ENCODE results near the gene PCOLCE2. TPM values are rescaled to one million over a fixed set of nuclear protein-coding genes. Genes with fewer than 3 reads are reported as not detected.

Gene PCOLCE2
- total and polyA plus RNA-seq, 12 donors = 1.4 to 18.2 (median 4.3) TPM

- Histone ChIP-seq H3K36me3 (replicated peaks in 1 of 2) (no peaks in the 10 kb centered on the region), H3K4me3 (no peak overlapping the region), H3K27me3 (peaks cover 6% of the 10 kb centered on the region), H3K27ac (no peak overlapping the region), H3K9me3 (replicated peaks in 1 of 3) (no peaks in the 10 kb centered on the region), H3K4me1 (replicated peaks in 1 of 2) (no peaks in the 10 kb centered on the region)
- intact Hi-C loops (cut with DNase I) = no loop called here
- no peak for DNase-seq
- TF ChIP-seq CTCF (IDR thresholded peaks at IDR 0.05) = no peak
- TF ChIP-seq POLR2A (IDR thresholded peaks at IDR 0.05) = no peak
- 78 to 91% (median 89%) methylated on average over 6 of the region's 6 CpGs for WGBS, 4 donors
Observed at GRCh38 chr3:142815803-142816202, 73.1 kb downstream of the PCOLCE2 start.

GRCh38 chr3:142809259-142809658 lies 79.6 kb downstream of the PCOLCE2 start:
- DNase-seq = no peak
- no peaks in the 10 kb centered on the region for H3K27me3 ChIP-seq
- H3K27ac ChIP-seq = no peak overlapping the region
- no peak for TF ChIP-seq POLR2A (IDR thresholded peaks at IDR 0.05)
- TF ChIP-seq CTCF (IDR thresholded peaks at IDR 0.05) = no peak
- H3K4me1 ChIP-seq (replicated peaks in 1 of 2) = no peaks in the 10 kb centered on the region
- intact Hi-C loops (cut with DNase I) = no loop called here
- H3K9me3 ChIP-seq (replicated peaks in 1 of 3) = no peaks in the 10 kb centered on the region
- WGBS, 4 donors = 82 to 89% (median 88%) methylated on average over 3 of the region's 3 CpGs
- peaks cover 0 to 4% of the 10 kb centered on the region in 2 donors for H3K36me3 ChIP-seq (replicated peaks in 1 of 2)
- H3K4me3 ChIP-seq = no peak overlapping the region

- Histone ChIP-seq H3K9me3 (replicated peaks in 1 of 3) (no peaks in the 10 kb centered on the region), H3K27ac (no peak overlapping the region), H3K4me3 (no peak overlapping the region), H3K27me3 (no peaks in the 10 kb centered on the region), H3K36me3 (replicated peaks in 1 of 2) (peaks cover 0 to 6% of the 10 kb centered on the region in 2 donors), H3K4me1 (replicated peaks in 1 of 2) (no peaks in the 10 kb centered on the region)
- intact Hi-C loops (cut with DNase I) = no loop called here
- TF ChIP-seq CTCF (IDR thresholded peaks at IDR 0.05) (no peak), POLR2A (IDR thresholded peaks at IDR 0.05) (no peak)
- no peak for DNase-seq
- 81 to 87% (median 83%) methylated on average over 9 of the region's 9 CpGs for WGBS, 4 donors
Observed at GRCh38 chr3:142808103-142808917, 80.6 kb downstream of the PCOLCE2 start.

GRCh38 chr3:142802891-142803290 lies 86.0 kb downstream of the PCOLCE2 start:
- Histone ChIP-seq H3K36me3 (replicated peaks in 1 of 2) (peaks cover 0 to 6% of the 10 kb centered on the region in 2 donors), H3K27ac (no peak overlapping the region), H3K4me3 (no peak overlapping the region), H3K9me3 (replicated peaks in 1 of 3) (no peaks in the 10 kb centered on the region), H3K4me1 (replicated peaks in 1 of 2) (no peaks in the 10 kb centered on the region), H3K27me3 (no peaks in the 10 kb centered on the region)
- DNase-seq = no peak
- 78 to 86% (median 84%) methylated on average over 1 of the region's 1 CpG for WGBS, 4 donors
- intact Hi-C loops (cut with DNase I) = no loop called here
- TF ChIP-seq POLR2A (IDR thresholded peaks at IDR 0.05) = no peak
- no peak for TF ChIP-seq CTCF (IDR thresholded peaks at IDR 0.05)

Data from adrenal gland (tissue), 12 donors.